ENCODE results near the gene RBM15.

GRCh38 chr1:110390692-110391245, 51.6 kb downstream of the RBM15 start, which contains the start of gene SLC16A4:
- TF ChIP-seq RAD21 (IDR thresholded peaks at IDR 0.05; ENCODE audit: low read length): no peak
- TF ChIP-seq USF2 (IDR thresholded peaks at IDR 0.05; ENCODE audit: borderline replicate concordance, low read depth, low read length): no peak
- no peak for TF ChIP-seq POLR2AphosphoS5 (IDR thresholded peaks at IDR 0.05; ENCODE audit: low read depth, low read length)
- no peak for TF ChIP-seq CTCF (IDR thresholded peaks at IDR 0.05)
- no peak for TF ChIP-seq FOXJ3 (CRISPR knock-in tag; IDR thresholded peaks at IDR 0.05)
- TF ChIP-seq MAX (IDR thresholded peaks at IDR 0.05; ENCODE audit: low read depth): no peak
- no peak for TF ChIP-seq YY1 (IDR thresholded peaks at IDR 0.05; ENCODE audit: low read depth)
- no peak for TF ChIP-seq ELF1 (IDR thresholded peaks at IDR 0.05)

Measured in SK-N-SH (cell line).